Ecto neural progenitor cell (in vitro differentiated cells): Measurements from ENCODE around the gene GMCL2.
"Not testable (repeated sequence)": the region's sequence is repeated elsewhere in the genome, so short reads cannot be mapped to it uniquely, and the experiment has no call there.

ENCODE experiments used
- DNase-seq: peaks from one replicate; pipeline ENCODE4 v3.0.0-alpha.2; 2018; ENCODE audit warnings: low spot score

The GMCL2 gene

DNA sequence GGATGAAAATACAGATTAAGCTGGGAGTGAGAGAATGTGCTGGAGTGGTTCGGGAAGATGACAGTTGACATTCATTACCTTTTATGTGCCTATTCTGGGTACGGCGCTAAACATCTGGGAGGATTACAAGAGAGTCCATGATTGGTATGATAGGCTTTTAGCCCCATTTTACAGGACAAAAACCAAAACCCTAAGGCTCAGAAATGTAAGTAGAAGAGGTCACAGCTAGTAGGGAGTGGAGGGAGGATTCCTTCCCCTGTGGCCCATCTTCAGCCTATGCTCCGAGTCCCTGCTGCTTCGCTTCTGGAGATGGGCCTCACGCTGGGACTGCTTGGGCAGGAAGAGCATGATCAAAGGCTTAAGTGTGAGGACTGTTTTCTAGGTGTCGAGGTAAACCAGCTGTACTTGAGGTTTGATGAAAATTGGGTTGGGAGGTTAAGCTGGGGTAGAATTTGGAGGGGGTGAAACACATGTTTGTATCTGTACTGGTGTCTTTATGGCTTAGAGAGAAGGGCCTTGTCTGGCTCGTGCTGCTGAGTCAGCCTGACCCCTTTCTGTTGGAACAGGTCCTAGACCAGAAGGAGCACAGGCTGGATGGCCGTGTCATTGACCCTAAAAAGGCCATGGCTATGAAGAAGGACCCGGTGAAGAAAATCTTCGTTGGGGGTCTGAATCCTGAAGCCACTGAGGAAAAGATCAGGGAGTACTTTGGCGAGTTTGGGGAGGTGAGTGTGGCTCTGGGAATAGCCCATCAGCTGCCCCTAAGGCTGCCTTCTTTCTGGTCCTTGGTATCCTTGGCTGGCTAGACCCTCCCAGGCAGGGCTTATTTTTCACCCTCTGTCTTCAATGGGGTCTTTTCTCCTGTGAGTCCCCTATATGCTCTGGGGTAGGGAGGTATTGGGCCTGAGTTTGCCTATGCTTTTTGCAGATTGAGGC is 19.3 kb upstream of the GMCL2 start:
- DNase-seq = no peak

GRCh38 chr5:178205749-178206047 is 18.5 kb upstream of the GMCL2 start:
- no peak for DNase-seq

DNA sequence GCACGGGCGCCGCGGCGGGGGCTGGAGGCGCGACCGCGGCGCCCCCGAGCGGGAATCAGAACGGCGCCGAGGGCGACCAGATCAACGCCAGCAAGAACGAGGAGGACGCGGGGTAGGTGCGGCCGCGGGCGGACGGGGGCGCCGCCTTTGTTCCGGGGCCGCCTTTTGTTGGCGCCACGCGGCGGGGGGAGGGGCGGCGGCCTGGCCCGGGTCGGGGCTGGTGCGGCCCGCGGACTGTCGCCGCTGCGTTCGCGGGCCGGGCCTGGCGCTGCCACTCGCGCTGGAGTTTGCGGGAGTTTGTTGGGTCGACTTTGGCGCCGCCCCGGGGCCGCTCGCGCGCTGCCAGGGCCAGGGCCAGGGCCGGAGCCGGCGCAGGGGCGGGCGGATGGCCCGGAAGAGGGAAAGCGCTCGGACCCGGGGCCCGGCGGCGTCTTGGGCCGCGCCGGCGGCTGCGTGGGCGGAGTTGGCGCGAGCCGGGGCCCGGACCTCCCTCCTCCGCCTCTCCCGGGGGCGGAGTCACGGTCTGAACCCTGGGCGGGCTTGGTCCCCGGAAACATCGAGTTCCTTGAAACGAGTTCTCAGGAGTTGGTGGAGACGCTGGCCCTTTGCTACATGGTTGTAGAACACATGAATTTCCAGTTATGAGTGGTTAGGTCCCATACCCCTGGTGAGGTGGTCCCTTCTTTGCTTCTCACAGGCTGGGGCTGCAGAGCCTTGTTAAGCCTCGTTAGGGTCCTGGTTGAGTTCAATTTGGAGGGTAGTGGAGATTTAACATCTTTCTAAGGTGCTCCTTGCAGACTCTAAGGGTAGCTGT is 18.0 kb upstream of the GMCL2 start:
- peak; percentile 81 for DNase-seq

GRCh38 chr5:178204182-178204934 is 17.2 kb upstream of the GMCL2 start, which contains the start of gene HNRNPAB:
HNRNPAB (plus strand) TSS chr5:178204533; CDS start chr5:178204838, 305 bp downstream.
- DNase-seq = peak; percentile 98

DNA sequence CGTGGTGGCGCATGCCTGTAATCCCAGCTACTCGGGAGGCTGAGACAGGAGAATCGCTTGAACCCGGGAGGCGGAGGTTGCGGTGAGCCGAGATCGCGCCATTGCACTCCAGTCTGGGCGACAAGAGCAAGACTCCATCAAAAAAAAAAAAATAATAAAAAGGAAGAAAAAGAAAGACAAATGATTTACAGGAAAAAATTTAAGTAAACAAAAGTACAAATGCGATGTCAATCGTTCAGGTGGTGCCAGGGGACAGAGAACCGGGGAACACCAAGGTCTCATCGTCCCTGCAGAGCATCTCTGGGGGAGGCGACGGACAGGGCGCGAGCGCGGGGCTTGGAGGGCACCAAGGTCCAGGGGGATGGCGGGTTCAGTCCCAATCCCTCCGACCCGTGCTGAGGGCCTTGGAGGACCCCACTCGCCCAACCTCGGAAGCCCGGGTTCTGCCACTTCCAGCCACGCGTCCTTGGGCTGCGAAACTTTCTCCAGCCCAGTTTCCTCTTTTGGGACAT is 16.6 kb upstream of the GMCL2 start:
- DNase-seq = no peak

DNA sequence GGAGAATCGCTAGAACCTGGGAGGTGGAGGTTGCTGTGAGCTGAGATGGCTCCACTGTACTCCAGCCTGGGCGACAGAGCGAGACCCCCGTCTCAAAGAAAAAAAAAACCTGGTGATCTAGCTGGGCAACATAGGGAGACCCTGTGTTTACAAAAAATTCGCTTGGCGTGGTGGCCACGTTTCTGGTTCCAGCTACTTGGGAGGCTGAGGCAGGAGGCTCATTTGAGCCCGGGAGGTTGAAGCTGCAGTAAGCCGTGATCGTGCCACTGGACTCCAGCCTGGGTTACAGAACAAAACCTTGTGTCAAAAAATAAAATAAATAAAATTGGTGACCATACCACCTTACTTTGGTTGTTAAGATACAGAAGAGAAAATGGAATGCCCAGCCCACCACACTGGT is 15.4 kb upstream of the GMCL2 start:
- DNase-seq = no peak

GRCh38 chr5:178201927-178202235 is 14.7 kb upstream of the GMCL2 start:
- DNase-seq = no peak

GRCh38 chr5:178201221-178201926 is 14.2 kb upstream of the GMCL2 start:
- DNase-seq = no peak

GRCh38 chr5:178199581-178200434 is 12.6 kb upstream of the GMCL2 start:
- no peak for DNase-seq

GRCh38 chr5:178198706-178199105 is 11.5 kb upstream of the GMCL2 start:
- no peak for DNase-seq

DNA sequence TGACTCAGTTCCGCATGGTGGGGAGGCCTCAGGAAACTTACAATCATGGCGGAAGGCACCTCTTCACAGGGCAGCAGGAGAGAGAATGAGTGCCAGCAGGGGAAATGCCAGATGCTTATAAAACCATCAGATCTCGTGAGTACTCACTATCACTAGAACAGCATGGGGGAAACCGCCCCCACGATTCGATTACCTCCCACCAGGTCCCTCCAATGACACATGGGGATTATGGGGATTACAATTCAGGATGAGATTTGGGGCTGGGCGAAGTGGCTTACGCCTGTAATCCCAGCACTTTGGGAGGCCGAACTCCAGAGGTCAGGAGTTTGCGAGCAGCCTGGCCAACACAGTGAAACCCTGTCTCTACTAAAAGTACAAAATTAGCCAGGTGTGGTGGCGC is 11.0 kb upstream of the GMCL2 start:
- DNase-seq = not testable (repeated sequence)

GRCh38 chr5:178196986-178197385 is 9.8 kb upstream of the GMCL2 start:
- DNase-seq = no peak

- DNase-seq = no peak
Observed at GRCh38 chr5:178196281-178196812, 9.2 kb upstream of the GMCL2 start.

- no peak for DNase-seq
Observed at GRCh38 chr5:178194026-178194425, 6.9 kb upstream of the GMCL2 start.

GRCh38 chr5:178193251-178193809 is 6.2 kb upstream of the GMCL2 start:
- DNase-seq = no peak

DNA sequence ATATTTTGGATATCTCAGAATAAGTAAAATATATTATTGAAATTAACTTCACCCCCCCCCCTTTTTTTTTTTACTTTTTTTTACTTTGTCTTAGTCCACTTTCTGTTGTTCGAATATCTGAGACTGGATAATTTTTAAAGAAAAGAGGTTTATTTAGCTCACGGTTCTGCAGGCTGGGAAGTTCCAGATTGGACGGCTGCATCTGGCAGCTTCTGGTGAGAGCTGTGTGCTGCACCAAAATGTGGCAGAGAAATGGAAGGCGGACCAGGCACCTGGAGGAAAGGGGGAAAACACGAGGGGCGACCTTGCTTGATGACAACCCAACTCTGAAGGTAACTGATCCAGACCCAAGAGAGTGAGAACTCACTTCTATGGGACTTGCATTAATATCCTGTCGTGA is 5.6 kb upstream of the GMCL2 start:
- DNase-seq = no peak

DNA sequence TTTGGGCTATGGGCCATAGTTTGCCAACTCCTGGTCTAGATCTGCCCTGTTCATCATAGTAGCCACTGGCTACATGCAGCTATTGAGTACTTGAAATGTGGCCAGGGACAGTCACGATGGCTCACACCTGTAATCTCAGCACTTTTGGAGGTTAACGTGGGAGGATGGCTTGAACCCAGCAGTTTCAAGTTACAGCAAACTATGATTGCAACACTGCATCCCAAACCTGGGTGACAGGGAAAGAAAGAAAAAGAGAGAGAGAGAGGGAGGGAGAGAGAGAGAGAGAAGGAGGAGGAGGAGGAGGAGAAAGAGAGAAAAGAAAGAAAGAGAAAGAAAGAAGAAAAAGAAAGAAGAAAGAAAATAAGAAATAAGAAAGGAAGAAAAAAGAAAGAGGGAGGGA is 5.1 kb upstream of the GMCL2 start:
- no peak for DNase-seq

DNA sequence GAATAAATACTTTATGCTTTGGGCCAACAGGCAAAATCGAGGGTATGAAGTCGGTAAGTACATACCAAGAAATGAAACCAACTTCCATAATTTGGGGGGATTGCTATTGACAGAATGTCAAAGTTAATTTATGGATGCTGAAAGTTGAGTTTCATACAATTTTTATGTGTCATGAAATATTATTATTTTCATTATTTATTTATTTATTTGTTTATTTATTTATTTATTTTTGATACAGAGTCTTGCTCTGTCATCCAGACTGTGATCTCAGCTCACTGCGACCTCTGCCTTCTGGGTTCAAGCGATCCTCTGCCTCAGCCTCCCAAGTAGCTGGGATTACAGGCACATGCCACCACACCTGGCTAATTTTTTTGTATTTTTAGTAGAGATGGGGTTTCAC is 4.5 kb upstream of the GMCL2 start:
- DNase-seq = no peak

DNA sequence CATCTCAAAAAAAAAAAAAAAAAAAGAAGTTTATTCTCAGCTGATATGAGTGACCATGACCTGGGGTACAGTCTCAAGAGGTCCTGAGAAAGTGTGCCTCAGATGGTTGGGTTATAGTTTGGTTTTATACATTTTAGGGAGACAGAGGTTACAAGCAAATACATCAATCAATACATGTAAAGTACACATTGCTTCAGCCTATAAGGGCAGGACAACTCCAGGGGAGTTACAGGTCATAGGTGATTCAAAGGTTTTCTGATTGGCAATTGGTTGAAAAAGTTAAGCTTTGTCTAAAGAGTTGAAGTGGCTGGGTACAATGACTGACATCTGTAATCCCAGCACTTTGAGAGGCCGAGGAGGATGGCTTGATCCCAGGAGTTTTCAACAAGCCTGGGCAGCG is 2.3 kb upstream of the GMCL2 start:
- DNase-seq = no peak

GRCh38 chr5:178186427-178186826 is 744 bp downstream of the GMCL2 start:
- no peak for DNase-seq
